Measurements from ENCODE around the gene VIP. TPM values are rescaled to one million over a fixed set of nuclear protein-coding genes. Genes with fewer than 3 reads are reported as not detected.

Gene VIP
- total and polyA plus RNA-seq, 2 donors from 2014 or later, result 0.76 to 1.4 TPM

- no peak for FAIRE-seq
- intact Hi-C loops (cut with DNase I), result no loop called here
- H3K4me1 ChIP-seq (ENCODE audit: control insufficient read depth in 2 of 3, insufficient read depth in 2 of 3, low read depth in 1 of 3, low read length in 3 of 3), result no peaks in the 10 kb centered on the region
Measured at GRCh38 chr6:152705327-152705726, 45.3 kb upstream of the VIP start.

DNA sequence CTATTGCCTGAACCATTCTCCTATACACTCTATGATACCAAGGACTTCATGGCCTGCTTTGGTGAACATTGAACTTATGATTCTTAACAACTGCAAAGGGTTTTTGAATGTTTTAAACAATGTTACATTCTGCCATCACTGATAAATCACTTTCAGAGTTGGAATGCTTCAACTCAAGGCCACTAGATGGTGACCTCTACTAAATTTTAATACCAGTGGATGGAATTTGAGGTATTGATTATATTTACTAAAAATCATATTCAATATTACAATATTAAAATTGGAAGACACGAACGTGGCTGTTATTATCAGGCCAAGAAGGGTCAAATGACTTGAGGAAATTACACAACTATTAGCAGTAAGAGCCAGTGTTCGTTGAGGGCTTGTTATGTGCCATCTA, 34.3 kb upstream of the VIP start:
- Histone ChIP-seq H3K4me1 (ENCODE audit: control insufficient read depth in 2 of 3, insufficient read depth in 2 of 3, low read depth in 1 of 3, low read length in 3 of 3) (no peaks in the 10 kb centered on the region), H3K27me3 (ENCODE audit: control insufficient read depth, insufficient read depth, low read length) (no peaks in the 10 kb centered on the region), H3K36me3 (ENCODE audit: control insufficient read depth in 2 of 3, insufficient read depth in 3 of 3, low read length in 3 of 3) (no peaks in the 10 kb centered on the region), H3K4me3 (ENCODE audit: low read length in 3 of 3) (no peak overlapping the region), H3K27ac (ENCODE audit: low read depth in 2 of 2, low read length in 2 of 2) (no peak overlapping the region), H3K9me3 (ENCODE audit: control insufficient read depth in 2 of 3, insufficient read depth in 1 of 3, low read length in 3 of 3) (no peaks in the 10 kb centered on the region), H3K9ac (ENCODE audit: low read length in 3 of 3) (no peak overlapping the region)
- FAIRE-seq (no peak), DNase-seq (no peak)
- intact Hi-C loops (cut with DNase I), result no loop called here
- TF ChIP-seq CTCF (IDR thresholded peaks at IDR 0.05; ENCODE audit: borderline replicate concordance, extremely low read depth, insufficient read depth), result no peak

More at GRCh38 chr6:152705327-152705726, 45.3 kb upstream of the VIP start:
- TF ChIP-seq CTCF (IDR thresholded peaks at IDR 0.05; ENCODE audit: borderline replicate concordance, extremely low read depth, insufficient read depth), result no peak
- H3K27me3 ChIP-seq (ENCODE audit: control insufficient read depth, insufficient read depth, low read length), result no peaks in the 10 kb centered on the region
- H3K36me3 ChIP-seq (ENCODE audit: control insufficient read depth in 2 of 3, insufficient read depth in 3 of 3, low read length in 3 of 3), result no peaks in the 10 kb centered on the region
- DNase-seq, result no peak
- peaks cover 0 to 3% (median 0%) of the 10 kb centered on the region in 3 donors for H3K9me3 ChIP-seq (ENCODE audit: control insufficient read depth in 2 of 3, insufficient read depth in 1 of 3, low read length in 3 of 3)
- H3K4me3 ChIP-seq (ENCODE audit: low read length in 3 of 3), result no peak overlapping the region
- no peak overlapping the region for H3K27ac ChIP-seq (ENCODE audit: low read depth in 2 of 2, low read length in 2 of 2)
- H3K9ac ChIP-seq (ENCODE audit: low read length in 3 of 3), result no peak overlapping the region

DNA sequence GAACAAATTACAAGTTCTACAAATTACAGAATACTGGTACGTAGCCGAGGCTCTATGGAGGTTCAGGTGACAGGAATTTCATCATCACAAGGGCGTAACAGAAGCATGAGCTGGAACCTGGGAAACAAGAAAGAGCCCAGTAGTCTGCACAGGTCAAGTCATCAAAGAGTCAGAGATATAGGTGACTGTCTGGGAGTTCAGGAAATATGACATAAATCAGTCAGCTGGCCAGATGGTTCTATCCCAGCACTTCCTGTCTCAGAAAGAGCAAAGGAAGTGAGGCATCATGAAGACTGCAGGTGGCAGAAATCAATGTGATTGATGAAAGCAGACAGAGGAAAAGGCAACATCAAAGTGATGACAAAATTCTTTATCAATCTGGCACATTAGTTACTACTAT, 29.6 kb upstream of the VIP start:
- peak in 2 of 5 donors; percentile 7 to 27 for DNase-seq
- Histone ChIP-seq H3K4me3 (ENCODE audit: low read length in 3 of 3) (no peak overlapping the region), H3K9me3 (ENCODE audit: control insufficient read depth in 2 of 3, insufficient read depth in 1 of 3, low read length in 3 of 3) (no peaks in the 10 kb centered on the region), H3K9ac (ENCODE audit: low read length in 3 of 3) (no peak overlapping the region), H3K27me3 (ENCODE audit: control insufficient read depth, insufficient read depth, low read length) (no peaks in the 10 kb centered on the region), H3K4me1 (ENCODE audit: control insufficient read depth in 2 of 3, insufficient read depth in 2 of 3, low read depth in 1 of 3, low read length in 3 of 3) (no peaks in the 10 kb centered on the region), H3K36me3 (ENCODE audit: control insufficient read depth in 2 of 3, insufficient read depth in 3 of 3, low read length in 3 of 3) (no peaks in the 10 kb centered on the region), H3K27ac (ENCODE audit: low read depth in 2 of 2, low read length in 2 of 2) (no peak overlapping the region)
- TF ChIP-seq CTCF (IDR thresholded peaks at IDR 0.05; ENCODE audit: borderline replicate concordance, extremely low read depth, insufficient read depth), result no peak
- intact Hi-C loops (cut with DNase I), result no loop called here
- no peak for FAIRE-seq

- TF ChIP-seq CTCF (IDR thresholded peaks at IDR 0.05; ENCODE audit: borderline replicate concordance, extremely low read depth, insufficient read depth), result no peak
- Histone ChIP-seq H3K4me1 (ENCODE audit: control insufficient read depth in 2 of 3, insufficient read depth in 2 of 3, low read depth in 1 of 3, low read length in 3 of 3) (no peaks in the 10 kb centered on the region), H3K36me3 (ENCODE audit: control insufficient read depth in 2 of 3, insufficient read depth in 3 of 3, low read length in 3 of 3) (no peaks in the 10 kb centered on the region), H3K9me3 (ENCODE audit: control insufficient read depth in 2 of 3, insufficient read depth in 1 of 3, low read length in 3 of 3) (no peaks in the 10 kb centered on the region), H3K4me3 (ENCODE audit: low read length in 3 of 3) (no peak overlapping the region), H3K27ac (ENCODE audit: low read depth in 2 of 2, low read length in 2 of 2) (no peak overlapping the region), H3K9ac (ENCODE audit: low read length in 3 of 3) (no peak overlapping the region), H3K27me3 (ENCODE audit: control insufficient read depth, insufficient read depth, low read length) (no peaks in the 10 kb centered on the region)
- intact Hi-C loops (cut with DNase I), result no loop called here
- no peak for DNase-seq
- no peak for FAIRE-seq
Measured at GRCh38 chr6:152721956-152722355, 28.6 kb upstream of the VIP start.

All from kidney (tissue), 14 donors.